NCI-H524 (cell line): ENCODE results near the gene SCUBE2.

Experiments
- DNase-seq, 2 experiments: peaks; one replicate each; lab custom pipeline; 2025; lab: John Stamatoyannopoulos, UW

SCUBE2 gene

GRCh38 chr11:9074338-9075029, 16.9 kb downstream of the SCUBE2 start:
- DNase-seq, result no peak

- DNase-seq, result no peak
Measured at GRCh38 chr11:9073466-9074225, 17.8 kb downstream of the SCUBE2 start.

GRCh38 chr11:9072626-9073176, 18.7 kb downstream of the SCUBE2 start:
- DNase-seq, result peak in 1 of 2 experiments; percentile 37

GRCh38 chr11:9071692-9072091, 19.7 kb downstream of the SCUBE2 start:
- no peak for DNase-seq

- no peak for DNase-seq
Measured at GRCh38 chr11:9070749-9071491, 20.5 kb downstream of the SCUBE2 start.

- no peak for DNase-seq
Measured at GRCh38 chr11:9069862-9070470, 21.4 kb downstream of the SCUBE2 start.

- DNase-seq, result no peak
Measured at GRCh38 chr11:9069256-9069655, 22.1 kb downstream of the SCUBE2 start.

- DNase-seq, result peak in 1 of 2 experiments; percentile 5
Measured at GRCh38 chr11:9066433-9066925, 24.9 kb downstream of the SCUBE2 start.

- no peak for DNase-seq
Measured at GRCh38 chr11:9065607-9066432, 25.6 kb downstream of the SCUBE2 start.

GRCh38 chr11:9061807-9062206, 29.6 kb downstream of the SCUBE2 start:
- DNase-seq, result no peak

- DNase-seq, result peak; percentile 5 to 37
Measured at GRCh38 chr11:9060700-9061111, 30.7 kb downstream of the SCUBE2 start.

- no peak for DNase-seq
Measured at GRCh38 chr11:9059406-9059805, 32.0 kb downstream of the SCUBE2 start.

GRCh38 chr11:9057888-9058287, 33.5 kb downstream of the SCUBE2 start:
- DNase-seq, result peak in 1 of 2 experiments; percentile 60

- DNase-seq, result no peak
Measured at GRCh38 chr11:9057007-9057406, 34.4 kb downstream of the SCUBE2 start.

GRCh38 chr11:9056467-9056866, 34.9 kb downstream of the SCUBE2 start:
- DNase-seq, result no peak

GRCh38 chr11:9053316-9054035, 37.9 kb downstream of the SCUBE2 start:
- DNase-seq, result no peak

- no peak for DNase-seq
Measured at GRCh38 chr11:9052316-9052715, 39.1 kb downstream of the SCUBE2 start.

GRCh38 chr11:9049959-9050358, 41.4 kb downstream of the SCUBE2 start:
- DNase-seq, result no peak

GRCh38 chr11:9047964-9048523, 43.4 kb downstream of the SCUBE2 start:
- peak; percentile 61 to 76 for DNase-seq

- no peak for DNase-seq
Measured at GRCh38 chr11:9046481-9046880, 44.9 kb downstream of the SCUBE2 start.
